Spleen (tissue), 11 donors: ENCODE results near the gene SSBP3. TPM values are rescaled to one million over a fixed set of nuclear protein-coding genes. Genes with fewer than 3 reads are reported as not detected.

Source experiments
- DNase-seq: peaks from one replicate; pipeline ENCODE4 v3.0.0-alpha.2; 2020
- H3K27ac ChIP-seq, 8 donors: fragments of 200-600 bp; sonication (generic) in 7 of 8; 1 replicate in 4 of 8; 2 replicates in 4 of 8; pipeline versions ENCODE4 v1.5.0 to v1.8.0; 2016 to 2021; ENCODE audit warnings: inconsistent platforms in 4 of 8, mild to moderate bottlenecking in 4 of 8, moderate library complexity in 1 of 8
- H3K27me3 ChIP-seq, 7 donors: fragments of 200-600 bp; sonication (generic) in 6 of 7; replicated peaks in 1 of 7; 1 replicate in 4 of 7; 2 replicates in 3 of 7; pipeline versions ENCODE4 v1.5.0 to v1.8.0; 2016 to 2021; ENCODE audit warnings: inconsistent platforms in 3 of 7, mild to moderate bottlenecking in 1 of 7
- H3K36me3 ChIP-seq, 6 donors: fragments of 200-600 bp; sonication (generic) in 5 of 6; 1 replicate in 4 of 6; 2 replicates in 2 of 6; pipeline versions ENCODE4 v1.5.0 to v1.8.0; 2016 to 2021; ENCODE audit warnings: inconsistent platforms in 2 of 6
- H3K4me1 ChIP-seq, 6 donors: fragments of 200-600 bp; sonication (generic) in 5 of 6; 1 replicate in 3 of 6; 2 replicates in 3 of 6; pipeline versions ENCODE4 v1.5.0 to v1.8.0; 2016 to 2021; ENCODE audit warnings: inconsistent platforms in 3 of 6
- H3K4me3 ChIP-seq, 8 donors: fragments of 200-600 bp; sonication (generic) in 7 of 8; 1 replicate in 4 of 8; 2 replicates in 4 of 8; pipeline versions ENCODE4 v1.5.0 to v1.8.0; 2016 to 2021; ENCODE audit warnings: inconsistent platforms in 4 of 8, mild to moderate bottlenecking in 4 of 8, moderate library complexity in 2 of 8
- H3K9me3 ChIP-seq, 8 donors: fragments of 200-600 bp; sonication (generic) in 7 of 8; 1 replicate in 4 of 8; 2 replicates in 4 of 8; pipeline versions ENCODE4 v1.5.0 to v1.8.0; 2016 to 2021; ENCODE audit warnings: inconsistent platforms in 4 of 8
- POLR2A ChIP-seq, 3 donors: fragments of 450-650 bp; IDR thresholded peaks; one replicate each; pipeline ENCODE4 v1.5.1; 2017; ENCODE audit warnings: antibody characterized with exemption in 3 of 3, mild to moderate bottlenecking in 1 of 3
- POLR2AphosphoS5 ChIP-seq, 3 donors: sonication (generic); formaldehyde crosslinking; IDR thresholded peaks; one replicate each; pipeline ENCODE4 v1.5.1; 2017; ENCODE audit warnings: antibody characterized with exemption in 3 of 3
- WGBS, 5 donors: extraction: QIAGEN DNeasy Blood & Tissue Kit in 3 of 5; methylation state at CpG; one replicate each; pipeline versions ENCODE4 v1.1.5 to v1.1.7; 2013 to 2018; 5-methylcytosine and 5-hydroxymethylcytosine counted together
- intact Hi-C: fragments of 100-400 bp; cut with DNase I; formaldehyde crosslinking; loops from one replicate; pipeline ENCODE4 v1.15.0; 2023; ENCODE audit warnings: low total_unique reads
- polyA plus RNA-seq, 3 donors: library from polyadenylated mRNA; stranded (reverse); fragments of 200-250 nt; gene quantifications; one replicate each; pipeline ENCODE4 v1.2.1, GENCODE V29; 2013
- total RNA-seq, 7 donors: library from RNA; depleted of rRNA in 3 of 7; stranded (reverse); fragments of >200 nt in 3 of 7; fragmentation: NEBNext Ultra II Directional in 4 of 7; extraction: Animal tissue kit (Norgen Biotek cat#: 25700) in 4 of 7; gene quantifications; one replicate each; pipeline versions ENCODE4 v1.1.0 to v1.2.1, GENCODE V29; 2016 to 2021
- TF ChIP-seq, protein P1 (sequence below), 11 experiments: fragments of 200-600 bp in 7 of 11; fragments of 450-650 bp in 4 of 11; sonication (generic) in 4 of 11; IDR thresholded peaks in 8 of 11; conservative IDR thresholded peaks in 3 of 11; 1 replicate in 7 of 11; 2 replicates in 4 of 11; pipeline versions ENCODE4 v1.4.0 to v1.8.0; 2016 to 2021; ENCODE audit warnings: antibody characterized with exemption in 11 of 11, inconsistent platforms in 4 of 11, mild to moderate bottlenecking in 1 of 11
- donor health status: healthy with polysubstance abuse.
- donor health status: DM: no; HTN: no; CAD: no; lungs with moderate emphysema.
- donor health status: DM: no; HTN: no; CAD: no.
- donor health status: Bipolar disorder and iron deficiency.
- donor health status: healthy.
- donor health status: DM: no; HTN: no; CAD: no.
- donor health status: DM: yes; HTN: yes; CAD: no.

Gene SSBP3
- total and polyA plus RNA-seq, 10 donors: 14.4 to 73.5 (median 26.3) TPM

DNA sequence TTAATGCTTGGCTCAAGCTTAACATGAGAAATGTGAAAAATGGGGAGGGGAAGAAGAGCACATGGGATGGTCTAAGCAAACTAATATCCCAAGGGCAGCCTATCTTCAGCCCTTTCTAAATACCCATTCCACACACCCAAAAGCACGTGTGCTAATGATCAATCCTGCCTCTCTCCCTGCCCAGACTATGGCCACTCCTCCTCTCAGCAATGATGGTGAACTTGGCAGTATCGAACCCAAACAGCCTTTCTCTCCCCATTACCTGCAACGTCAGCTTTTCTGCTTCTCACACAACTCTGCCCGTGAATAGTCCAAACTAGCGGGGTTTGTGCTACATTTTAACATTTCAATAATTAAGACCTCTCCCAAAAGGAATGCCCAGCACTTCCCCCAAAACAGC, 41.6 kb downstream of the SSBP3 start:
- peaks cover 0 to 8% (median 0%) of the 10 kb centered on the region in 6 donors for H3K36me3 ChIP-seq
- intact Hi-C loops: no loop called here
- 89 to 96% (median 91%) methylated on average over 5 of the region's 5 CpGs for WGBS, 5 donors
- peaks cover 0 to 41% (median 16%) of the 10 kb centered on the region in 6 donors for H3K4me1 ChIP-seq
- no peak for DNase-seq
- TF ChIP-seq POLR2A (IDR thresholded peaks at IDR 0.05) (no peak), POLR2AphosphoS5 (IDR thresholded peaks at IDR 0.05) (no peak)
- TF ChIP-seq, protein P1, sequence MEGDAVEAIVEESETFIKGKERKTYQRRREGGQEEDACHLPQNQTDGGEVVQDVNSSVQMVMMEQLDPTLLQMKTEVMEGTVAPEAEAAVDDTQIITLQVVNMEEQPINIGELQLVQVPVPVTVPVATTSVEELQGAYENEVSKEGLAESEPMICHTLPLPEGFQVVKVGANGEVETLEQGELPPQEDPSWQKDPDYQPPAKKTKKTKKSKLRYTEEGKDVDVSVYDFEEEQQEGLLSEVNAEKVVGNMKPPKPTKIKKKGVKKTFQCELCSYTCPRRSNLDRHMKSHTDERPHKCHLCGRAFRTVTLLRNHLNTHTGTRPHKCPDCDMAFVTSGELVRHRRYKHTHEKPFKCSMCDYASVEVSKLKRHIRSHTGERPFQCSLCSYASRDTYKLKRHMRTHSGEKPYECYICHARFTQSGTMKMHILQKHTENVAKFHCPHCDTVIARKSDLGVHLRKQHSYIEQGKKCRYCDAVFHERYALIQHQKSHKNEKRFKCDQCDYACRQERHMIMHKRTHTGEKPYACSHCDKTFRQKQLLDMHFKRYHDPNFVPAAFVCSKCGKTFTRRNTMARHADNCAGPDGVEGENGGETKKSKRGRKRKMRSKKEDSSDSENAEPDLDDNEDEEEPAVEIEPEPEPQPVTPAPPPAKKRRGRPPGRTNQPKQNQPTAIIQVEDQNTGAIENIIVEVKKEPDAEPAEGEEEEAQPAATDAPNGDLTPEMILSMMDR (IDR thresholded peaks at IDR 0.05 in 8 of 11, conservative IDR thresholded peaks at IDR 0.05 in 3 of 11): no peak
- H3K27ac ChIP-seq: no peak overlapping the region
- H3K9me3 ChIP-seq: no peaks in the 10 kb centered on the region
- H3K27me3 ChIP-seq: no peaks in the 10 kb centered on the region
- no peak overlapping the region for H3K4me3 ChIP-seq

DNA sequence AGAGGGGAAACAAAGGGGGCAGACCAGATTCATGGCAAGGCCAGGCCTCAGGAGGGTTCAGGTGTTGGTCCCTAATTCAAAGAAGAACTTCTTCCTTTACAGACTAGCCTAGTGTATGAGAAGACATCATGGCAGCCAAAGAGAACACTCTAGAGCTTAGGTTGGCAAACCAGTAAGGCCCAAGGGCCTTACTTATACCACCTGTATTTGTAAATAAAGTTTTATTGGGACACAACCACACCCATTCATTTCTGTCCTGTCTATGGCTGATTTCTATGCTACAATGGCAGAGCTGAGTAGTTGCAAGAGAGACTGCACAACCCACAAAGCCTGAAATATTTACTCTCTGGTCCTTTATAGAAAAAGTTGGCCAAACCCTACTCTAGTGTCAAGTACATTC, 42.3 kb downstream of the SSBP3 start:
- Histone ChIP-seq H3K4me3 (no peak overlapping the region), H3K27ac (no peak overlapping the region), H3K36me3 (peaks cover 0 to 7% (median 0%) of the 10 kb centered on the region in 6 donors), H3K27me3 (no peaks in the 10 kb centered on the region), H3K9me3 (no peaks in the 10 kb centered on the region), H3K4me1 (peaks cover 0 to 46% (median 19%) of the 10 kb centered on the region in 6 donors)
- intact Hi-C loops: no loop called here
- TF ChIP-seq POLR2A (IDR thresholded peaks at IDR 0.05) (no peak), POLR2AphosphoS5 (IDR thresholded peaks at IDR 0.05) (no peak)
- TF ChIP-seq, protein P1 (IDR thresholded peaks at IDR 0.05 in 8 of 11, conservative IDR thresholded peaks at IDR 0.05 in 3 of 11): no peak
- DNase-seq: no peak

DNA sequence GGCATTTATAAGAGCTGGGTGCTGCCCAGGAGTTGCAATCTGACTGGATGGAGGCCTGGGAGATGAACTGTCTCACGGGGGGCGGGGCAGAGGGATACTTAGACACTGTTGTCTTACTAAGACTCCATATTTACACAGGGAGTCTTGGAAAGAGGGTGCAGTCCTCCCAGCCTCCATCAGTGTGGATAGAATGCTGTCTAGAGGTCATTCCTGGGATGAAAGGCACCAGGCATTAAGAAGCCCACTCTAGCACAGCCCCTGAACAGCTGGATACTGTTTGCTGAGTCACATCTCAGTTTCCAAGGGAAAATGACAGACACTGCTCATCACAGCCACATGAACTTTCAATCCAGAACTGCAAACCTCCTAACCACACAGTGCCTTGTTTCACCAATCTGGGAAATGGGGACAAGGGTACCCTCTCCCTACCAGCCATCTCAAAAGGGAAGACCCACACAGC, 43.3 kb downstream of the SSBP3 start:
- no peak for DNase-seq
- WGBS, 5 donors: 77 to 91% (median 85%) methylated on average over 2 of the region's 2 CpGs
- Histone ChIP-seq H3K27me3 (no peaks in the 10 kb centered on the region), H3K4me3 (no peak overlapping the region), H3K27ac (no peak overlapping the region), H3K9me3 (no peaks in the 10 kb centered on the region), H3K36me3 (peaks cover 0 to 12% (median 0%) of the 10 kb centered on the region in 6 donors), H3K4me1 (peaks cover 0 to 56% (median 24%) of the 10 kb centered on the region in 6 donors)
- intact Hi-C loops: no loop called here
- TF ChIP-seq, protein P1 (IDR thresholded peaks at IDR 0.05 in 8 of 11, conservative IDR thresholded peaks at IDR 0.05 in 3 of 11): no peak
- TF ChIP-seq POLR2A (IDR thresholded peaks at IDR 0.05): no peak
- no peak for TF ChIP-seq POLR2AphosphoS5 (IDR thresholded peaks at IDR 0.05)

DNA sequence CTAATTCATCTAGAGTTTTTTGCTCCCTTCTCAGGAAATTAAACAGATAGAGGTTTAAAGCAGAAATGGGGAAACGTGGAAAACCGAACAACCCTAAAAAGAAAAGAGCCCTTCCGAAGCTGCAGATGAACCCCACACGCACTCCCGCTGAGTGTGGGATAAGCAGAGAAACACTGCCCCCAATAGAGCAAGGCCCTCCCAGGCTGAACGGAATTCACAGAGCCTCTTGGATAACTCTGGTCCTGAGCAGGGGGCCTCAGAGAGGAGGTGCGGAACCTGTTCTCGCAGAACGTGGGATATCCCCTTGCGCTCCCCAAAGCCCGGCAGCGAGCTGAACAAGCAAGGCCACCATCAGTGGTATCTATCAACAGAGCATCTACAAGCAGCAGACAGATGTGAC, 44.9 kb downstream of the SSBP3 start:
- intact Hi-C loops: no loop called here
- peaks cover 0 to 7% (median 0%) of the 10 kb centered on the region in 6 donors for H3K36me3 ChIP-seq

More for the DNA sequence above, 44.9 kb downstream of the SSBP3 start:
- Histone ChIP-seq H3K4me1 (peaks cover 9 to 72% (median 38%) of the 10 kb centered on the region in 6 donors), H3K9me3 (no peaks in the 10 kb centered on the region), H3K27me3 (no peaks in the 10 kb centered on the region), H3K4me3 (no peak overlapping the region), H3K27ac (no peak overlapping the region)
- no peak for DNase-seq
- TF ChIP-seq, protein P1 (IDR thresholded peaks at IDR 0.05 in 8 of 11, conservative IDR thresholded peaks at IDR 0.05 in 3 of 11): no peak
- TF ChIP-seq POLR2A (IDR thresholded peaks at IDR 0.05) (no peak), POLR2AphosphoS5 (IDR thresholded peaks at IDR 0.05) (no peak)
- 77 to 90% (median 86%) methylated on average over 9 to 12 of the region's 12 CpGs for WGBS, 5 donors
